Measurements from ENCODE around the gene ARHGAP15. TPM values are rescaled to one million over a fixed set of nuclear protein-coding genes. Genes with fewer than 3 reads are reported as not detected.

The ARHGAP15 gene
- polyA plus RNA-seq, 1 donor from 2014 or later = 0.30 TPM

- H3K4me3 ChIP-seq (ENCODE audit: low read length) = no peak overlapping the region
- no peaks in the 10 kb centered on the region for H3K9me3 ChIP-seq (ENCODE audit: low read length)
- H3K27ac ChIP-seq (ENCODE audit: low read length) = no peak overlapping the region
- no peak overlapping the region for H3K4me2 ChIP-seq (ENCODE audit: low read length)
- H2AFZ ChIP-seq (ENCODE audit: low read depth, low read length) = no peak overlapping the region
- H3K79me2 ChIP-seq (replicated peaks; ENCODE audit: insufficient read depth, low read length) = no peaks in the 10 kb centered on the region
- H3K9me2 ChIP-seq (ENCODE audit: insufficient read depth, low read length) = no peaks in the 10 kb centered on the region
- TF ChIP-seq CTCF (IDR thresholded peaks at IDR 0.05; ENCODE audit: poor library complexity, severe bottlenecking) (no peak), RAD21 (conservative IDR thresholded peaks at IDR 0.05) (no peak), POLR2AphosphoS5 (IDR thresholded peaks at IDR 0.05) (no peak), SMC3 (conservative IDR thresholded peaks at IDR 0.05; ENCODE audit: poor library complexity) (no peak), EP300 (conservative IDR thresholded peaks at IDR 0.05; ENCODE audit: poor library complexity, severe bottlenecking) (no peak), MXI1 (conservative IDR thresholded peaks at IDR 0.05; ENCODE audit: poor library complexity, severe bottlenecking) (no peak), TAF1 (IDR thresholded peaks at IDR 0.05; ENCODE audit: low read depth) (no peak), EZH2 (IDR thresholded peaks at IDR 0.05; ENCODE audit: borderline replicate concordance, insufficient read depth, low read length, poor library complexity, severe bottlenecking) (no peak)
- TF ChIP-seq, protein P1, sequence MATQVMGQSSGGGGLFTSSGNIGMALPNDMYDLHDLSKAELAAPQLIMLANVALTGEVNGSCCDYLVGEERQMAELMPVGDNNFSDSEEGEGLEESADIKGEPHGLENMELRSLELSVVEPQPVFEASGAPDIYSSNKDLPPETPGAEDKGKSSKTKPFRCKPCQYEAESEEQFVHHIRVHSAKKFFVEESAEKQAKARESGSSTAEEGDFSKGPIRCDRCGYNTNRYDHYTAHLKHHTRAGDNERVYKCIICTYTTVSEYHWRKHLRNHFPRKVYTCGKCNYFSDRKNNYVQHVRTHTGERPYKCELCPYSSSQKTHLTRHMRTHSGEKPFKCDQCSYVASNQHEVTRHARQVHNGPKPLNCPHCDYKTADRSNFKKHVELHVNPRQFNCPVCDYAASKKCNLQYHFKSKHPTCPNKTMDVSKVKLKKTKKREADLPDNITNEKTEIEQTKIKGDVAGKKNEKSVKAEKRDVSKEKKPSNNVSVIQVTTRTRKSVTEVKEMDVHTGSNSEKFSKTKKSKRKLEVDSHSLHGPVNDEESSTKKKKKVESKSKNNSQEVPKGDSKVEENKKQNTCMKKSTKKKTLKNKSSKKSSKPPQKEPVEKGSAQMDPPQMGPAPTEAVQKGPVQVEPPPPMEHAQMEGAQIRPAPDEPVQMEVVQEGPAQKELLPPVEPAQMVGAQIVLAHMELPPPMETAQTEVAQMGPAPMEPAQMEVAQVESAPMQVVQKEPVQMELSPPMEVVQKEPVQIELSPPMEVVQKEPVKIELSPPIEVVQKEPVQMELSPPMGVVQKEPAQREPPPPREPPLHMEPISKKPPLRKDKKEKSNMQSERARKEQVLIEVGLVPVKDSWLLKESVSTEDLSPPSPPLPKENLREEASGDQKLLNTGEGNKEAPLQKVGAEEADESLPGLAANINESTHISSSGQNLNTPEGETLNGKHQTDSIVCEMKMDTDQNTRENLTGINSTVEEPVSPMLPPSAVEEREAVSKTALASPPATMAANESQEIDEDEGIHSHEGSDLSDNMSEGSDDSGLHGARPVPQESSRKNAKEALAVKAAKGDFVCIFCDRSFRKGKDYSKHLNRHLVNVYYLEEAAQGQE (IDR thresholded peaks at IDR 0.05; ENCODE audit: borderline replicate concordance) = no peak
- no peak overlapping the region for H3K9ac ChIP-seq (ENCODE audit: low read length)
- no peaks in the 10 kb centered on the region for H4K20me1 ChIP-seq (ENCODE audit: insufficient read depth)
- no peaks in the 10 kb centered on the region for H3K27me3 ChIP-seq (ENCODE audit: insufficient read depth, low read depth, low read length)
- H3K36me3 ChIP-seq (ENCODE audit: insufficient read depth, low read length) = no peaks in the 10 kb centered on the region
- no peaks in the 10 kb centered on the region for H3F3A ChIP-seq (ENCODE audit: insufficient read depth, low read length, poor library complexity, severe bottlenecking)
Measured at GRCh38 chr2:143382573-143382972, 253.4 kb downstream of the ARHGAP15 start.

DNA sequence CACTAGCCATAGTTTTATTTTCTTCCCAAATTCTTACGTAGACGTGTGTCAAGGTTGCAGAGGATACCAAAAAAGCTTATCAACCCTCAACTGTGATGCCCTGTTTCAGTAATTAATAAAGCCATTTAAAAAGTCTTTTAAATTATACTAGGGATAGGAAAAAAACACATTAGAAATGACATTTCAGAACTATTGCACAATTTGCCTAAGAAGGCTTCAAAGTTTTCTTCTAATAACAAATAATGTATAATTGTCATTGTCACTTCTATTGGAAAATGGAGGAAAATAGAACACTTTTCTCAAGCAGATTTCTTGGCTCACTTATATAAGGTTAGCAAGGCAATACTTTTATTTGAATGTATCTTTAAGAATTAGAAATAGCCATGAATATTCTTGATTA, 253.8 kb downstream of the ARHGAP15 start:
- no peak overlapping the region for H2AFZ ChIP-seq (ENCODE audit: low read depth, low read length)

More for the DNA sequence above, 253.8 kb downstream of the ARHGAP15 start:
- TF ChIP-seq POLR2AphosphoS5 (IDR thresholded peaks at IDR 0.05) = no peak
- TF ChIP-seq CTCF (IDR thresholded peaks at IDR 0.05; ENCODE audit: poor library complexity, severe bottlenecking) = no peak
- no peak for TF ChIP-seq RAD21 (conservative IDR thresholded peaks at IDR 0.05)
- TF ChIP-seq TAF1 (IDR thresholded peaks at IDR 0.05; ENCODE audit: low read depth) = no peak
- no peak for TF ChIP-seq SMC3 (conservative IDR thresholded peaks at IDR 0.05; ENCODE audit: poor library complexity)
- TF ChIP-seq, protein P1 (IDR thresholded peaks at IDR 0.05; ENCODE audit: borderline replicate concordance) = no peak
- TF ChIP-seq EZH2 (IDR thresholded peaks at IDR 0.05; ENCODE audit: borderline replicate concordance, insufficient read depth, low read length, poor library complexity, severe bottlenecking) = no peak
- TF ChIP-seq EP300 (conservative IDR thresholded peaks at IDR 0.05; ENCODE audit: poor library complexity, severe bottlenecking) = no peak
- TF ChIP-seq MXI1 (conservative IDR thresholded peaks at IDR 0.05; ENCODE audit: poor library complexity, severe bottlenecking) = no peak
- Histone ChIP-seq H3K79me2 (replicated peaks; ENCODE audit: insufficient read depth, low read length) (no peaks in the 10 kb centered on the region), H3K9me2 (ENCODE audit: insufficient read depth, low read length) (no peaks in the 10 kb centered on the region), H3K36me3 (ENCODE audit: insufficient read depth, low read length) (no peaks in the 10 kb centered on the region), H3K9ac (ENCODE audit: low read length) (no peak overlapping the region), H3K4me2 (ENCODE audit: low read length) (no peak overlapping the region), H3K27ac (ENCODE audit: low read length) (no peak overlapping the region), H4K20me1 (ENCODE audit: insufficient read depth) (no peaks in the 10 kb centered on the region), H3K4me3 (ENCODE audit: low read length) (no peak overlapping the region), H3K9me3 (ENCODE audit: low read length) (no peaks in the 10 kb centered on the region), H3F3A (ENCODE audit: insufficient read depth, low read length, poor library complexity, severe bottlenecking) (no peaks in the 10 kb centered on the region), H3K27me3 (ENCODE audit: insufficient read depth, low read depth, low read length) (no peaks in the 10 kb centered on the region)
